ENCODE data around the gene COL4A5.

DNA sequence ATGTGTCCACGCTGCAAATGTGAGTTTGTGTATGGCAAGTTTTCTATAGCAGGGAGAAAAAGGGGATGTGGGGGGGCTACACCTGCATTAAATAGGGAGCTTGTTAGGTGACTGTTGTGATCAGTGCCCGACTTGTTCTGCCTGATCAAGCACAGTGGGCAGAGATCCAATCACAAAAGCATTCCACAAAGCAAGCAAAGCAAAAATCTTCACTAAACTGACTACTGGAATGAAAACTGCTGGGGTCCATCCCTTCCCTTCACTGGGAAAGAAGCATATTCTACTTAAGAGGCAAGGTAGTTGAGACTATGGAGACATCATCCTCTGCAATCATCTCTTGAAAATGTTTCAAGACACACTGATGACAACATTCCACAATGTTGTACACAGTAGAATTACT lies 291.5 kb downstream of the COL4A5 start:
- TF ChIP-seq SUZ12 (IDR thresholded peaks at IDR 0.05; ENCODE audit: low read depth, low read length) (no peak), EP300 (IDR thresholded peaks at IDR 0.05; ENCODE audit: low read depth in 2 of 2, low read length in 2 of 2) (no peak), EP300 (CRISPR knock-in tag; IDR thresholded peaks at IDR 0.05; ENCODE audit: borderline replicate concordance) (no peak), SMARCC2 (IDR thresholded peaks at IDR 0.05) (no peak), ESRRA (CRISPR knock-in tag; IDR thresholded peaks at IDR 0.05; ENCODE audit: low read depth) (no peak), ZSCAN5A (CRISPR knock-in tag; IDR thresholded peaks at IDR 0.05; ENCODE audit: borderline replicate concordance) (no peak), RAD21 (CRISPR knock-in tag; IDR thresholded peaks at IDR 0.05) (no peak), CTCF (CRISPR knock-in tag; IDR thresholded peaks at IDR 0.05) (no peak), PREB (CRISPR knock-in tag; IDR thresholded peaks at IDR 0.05) (no peak), BHLHE40 (IDR thresholded peaks at IDR 0.05; ENCODE audit: low read length) (no peak), SNAPC2 (CRISPR knock-in tag; IDR thresholded peaks at IDR 0.05) (no peak), ZNF331 (CRISPR knock-in tag; IDR thresholded peaks at IDR 0.05) (no peak)

Data from HepG2 (cell line).